OCI-LY7 (cell line): ENCODE data around the gene PLOD1.

Experiments
- CTCF ChIP-seq: fragments of 200-600 bp; sonication (generic); conservative IDR thresholded peaks from 2 replicates; pipeline ENCODE4 v1.5.1; 2014; ENCODE audit warnings: mild to moderate bottlenecking, antibody characterized with exemption, low read length, moderate library complexity, mixed read lengths
- EZH2phosphoT487 ChIP-seq: fragments of 200-600 bp; sonication (generic); IDR thresholded peaks from 2 replicates; pipeline ENCODE4 v1.6.1; 2018; ENCODE audit warnings: low read depth, borderline replicate concordance, mild to moderate bottlenecking, mixed run types, antibody characterized with exemption, low read length, moderate library complexity, mixed read lengths

DNA sequence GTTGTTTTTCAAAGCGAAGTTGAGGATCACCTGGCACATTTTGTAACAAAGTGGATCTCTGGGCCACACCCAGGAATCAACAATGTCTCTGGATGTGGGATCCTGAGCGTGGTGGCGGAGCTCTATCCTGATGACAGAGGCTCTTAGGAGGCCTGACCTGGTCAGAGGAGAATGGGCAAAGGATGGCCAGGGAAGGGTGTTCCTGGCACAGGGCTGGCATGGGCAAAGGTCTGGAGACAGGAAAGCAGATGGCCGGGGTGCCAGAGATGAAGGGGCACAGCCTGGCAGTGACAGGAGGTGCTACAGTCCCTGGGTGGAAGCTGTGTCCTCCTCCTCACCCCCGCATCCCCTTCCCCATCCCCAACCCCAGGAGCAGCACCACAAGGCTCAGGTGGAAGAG, 25.8 kb downstream of the PLOD1 start:
- TF ChIP-seq CTCF, result no peak
- TF ChIP-seq EZH2phosphoT487, result no peak
